Osteoblast (primary cell): ENCODE data around the gene SSU72. TPM values are rescaled to one million over a fixed set of nuclear protein-coding genes. Genes with fewer than 3 reads are reported as not detected.

Source experiments
- DNase-seq: peaks from one replicate; pipeline ENCODE4 v3.0.0; 2011; ENCODE audit warnings: low spot score, mixed read lengths; ENCODE audit not compliant: insufficient read length; ENCODE audit errors: missing footprints
- H2AFZ ChIP-seq: 2 replicates; pipeline ENCODE4 v1.6.0; 2011; ENCODE audit warnings: mild to moderate bottlenecking, low read length
- H3K27ac ChIP-seq: 2 replicates; pipeline ENCODE4 v1.5.1; 2011; ENCODE audit warnings: mild to moderate bottlenecking, low read depth, low read length, moderate library complexity
- H3K27me3 ChIP-seq: 2 replicates; pipeline ENCODE4 v1.6.0; 2012; ENCODE audit warnings: mild to moderate bottlenecking, control low read depth, inconsistent platforms, low read length, moderate library complexity; ENCODE audit not compliant: insufficient read depth
- H3K36me3 ChIP-seq: 2 replicates; pipeline ENCODE4 v1.5.1; 2011; ENCODE audit warnings: mild to moderate bottlenecking, low read length, control low read depth, moderate library complexity; ENCODE audit not compliant: insufficient read depth
- H3K4me1 ChIP-seq: 2 replicates; pipeline ENCODE4 v1.5.1; 2011; ENCODE audit warnings: mild to moderate bottlenecking, low read length, control low read depth, moderate library complexity; ENCODE audit not compliant: insufficient read depth
- H3K4me2 ChIP-seq: 2 replicates; pipeline ENCODE4 v1.6.0; 2011; ENCODE audit warnings: mild to moderate bottlenecking, low read length; ENCODE audit not compliant: insufficient read depth
- H3K4me3 ChIP-seq: fragments of 200-600 bp; sonication (generic); 3 replicates; pipeline ENCODE4 v1.5.1; 2012; ENCODE audit warnings: mild to moderate bottlenecking, low read length, inconsistent platforms; ENCODE audit not compliant: insufficient read depth
- H3K79me2 ChIP-seq: 2 replicates; pipeline ENCODE4 v1.6.0; 2012; ENCODE audit warnings: mild to moderate bottlenecking, low read length, control low read depth, inconsistent platforms; ENCODE audit not compliant: insufficient read depth
- H3K9me3 ChIP-seq: 2 replicates; pipeline ENCODE4 v1.5.1; 2011; ENCODE audit warnings: low read depth, low read length, control low read depth
- H4K20me1 ChIP-seq: 2 replicates; pipeline ENCODE4 v1.6.0; 2012; ENCODE audit warnings: mild to moderate bottlenecking, low read length, control low read depth; ENCODE audit not compliant: insufficient read depth
- CTCF ChIP-seq: IDR thresholded peaks from 2 replicates; pipeline ENCODE4 v1.5.1; 2011; ENCODE audit warnings: mild to moderate bottlenecking, low read depth, low read length, moderate library complexity; ENCODE audit errors: extremely low read depth
- total RNA-seq: library from RNA; depleted of rRNA; stranded (reverse); fragments of >200 nt; gene quantifications from 2 replicates; pipeline ENCODE4 v1.2.3, GENCODE V29; 2012

SSU72 gene
- total RNA-seq, 1 donor, result 73.1 TPM

- no peaks in the 10 kb centered on the region for H3K4me1 ChIP-seq
- H2AFZ ChIP-seq, result no peak overlapping the region
- H3K27ac ChIP-seq, result no peak overlapping the region
- DNase-seq, result peak; percentile 83
- H3K36me3 ChIP-seq, result no peaks in the 10 kb centered on the region
- H3K79me2 ChIP-seq, result no peaks in the 10 kb centered on the region
- peaks cover 4% of the 10 kb centered on the region for H4K20me1 ChIP-seq
- H3K9me3 ChIP-seq, result no peaks in the 10 kb centered on the region
- H3K4me2 ChIP-seq, result no peak overlapping the region
- no peak for TF ChIP-seq CTCF
- H3K27me3 ChIP-seq, result peaks cover 36% of the 10 kb centered on the region
- no peak overlapping the region for H3K4me3 ChIP-seq
Observed at GRCh38 chr1:1594602-1595260, 20.1 kb upstream of the SSU72 start.

- Histone ChIP-seq H2AFZ (no peak overlapping the region), H3K27me3 (peaks cover 30% of the 10 kb centered on the region), H3K27ac (no peak overlapping the region), H3K4me2 (no peak overlapping the region), H3K4me3 (no peak overlapping the region), H3K9me3 (no peaks in the 10 kb centered on the region), H4K20me1 (peaks cover 4% of the 10 kb centered on the region), H3K79me2 (no peaks in the 10 kb centered on the region), H3K36me3 (no peaks in the 10 kb centered on the region), H3K4me1 (no peaks in the 10 kb centered on the region)
- no peak for TF ChIP-seq CTCF
- DNase-seq, result peak; percentile 62
Observed at GRCh38 chr1:1593834-1594601, 19.4 kb upstream of the SSU72 start.

- no peak for TF ChIP-seq CTCF
- Histone ChIP-seq H2AFZ (peak overlapping the region; percentile 22), H3K27me3 (peaks cover 8% of the 10 kb centered on the region), H3K27ac (no peak overlapping the region), H4K20me1 (no peaks in the 10 kb centered on the region), H3K4me2 (no peak overlapping the region), H3K36me3 (no peaks in the 10 kb centered on the region), H3K4me1 (no peaks in the 10 kb centered on the region), H3K9me3 (no peaks in the 10 kb centered on the region), H3K79me2 (no peaks in the 10 kb centered on the region), H3K4me3 (no peak overlapping the region)
- peak; percentile 65 for DNase-seq
Observed at GRCh38 chr1:1591452-1591851, 16.8 kb upstream of the SSU72 start.

- Histone ChIP-seq H2AFZ (no peak overlapping the region), H3K36me3 (no peaks in the 10 kb centered on the region), H3K4me2 (no peak overlapping the region)
Observed at GRCh38 chr1:1583347-1584010, 8.8 kb upstream of the SSU72 start.

More at GRCh38 chr1:1583347-1584010, 8.8 kb upstream of the SSU72 start:
- H3K27me3 ChIP-seq, result peaks cover 11% of the 10 kb centered on the region
- no peak overlapping the region for H3K4me3 ChIP-seq
- no peaks in the 10 kb centered on the region for H4K20me1 ChIP-seq
- H3K27ac ChIP-seq, result no peak overlapping the region
- no peaks in the 10 kb centered on the region for H3K9me3 ChIP-seq
- peak; percentile 51 for DNase-seq
- TF ChIP-seq CTCF, result no peak
- no peaks in the 10 kb centered on the region for H3K4me1 ChIP-seq
- no peaks in the 10 kb centered on the region for H3K79me2 ChIP-seq
